ENCODE measurements around the gene PCDH9. TPM values are rescaled to one million over a fixed set of nuclear protein-coding genes. Genes with fewer than 3 reads are reported as not detected.

The PCDH9 gene
- total RNA-seq, 1 experiment from 2014 or later: 0.11 TPM

- no peak overlapping the region for H3K27ac Mint-ChIP-seq (ENCODE audit: unreplicated experiment)
- no peaks in the 10 kb centered on the region for H3K9me3 ChIP-seq
- no peak overlapping the region for H3K4me3 ChIP-seq (ENCODE audit: low read depth, low read length)
- H3K36me3 Mint-ChIP-seq (ENCODE audit: insufficient read depth, unreplicated experiment): no peaks in the 10 kb centered on the region
- no peaks in the 10 kb centered on the region for H3K4me1 Mint-ChIP-seq (ENCODE audit: low read depth, unreplicated experiment)
- H3K4me1 ChIP-seq: no peaks in the 10 kb centered on the region
- H3K36me3 ChIP-seq (ENCODE audit: control insufficient read depth, insufficient read depth, low read length): no peaks in the 10 kb centered on the region
- BruUV-seq (replicated peaks): no TSS peak
- ChIA-PET POLR2A (no interaction called here), CTCF (no interaction called here)
- no peaks in the 10 kb centered on the region for H3K9me3 Mint-ChIP-seq (ENCODE audit: unreplicated experiment)
- no peak for TF ChIP-seq CTCF (IDR thresholded peaks at IDR 0.05; ENCODE audit: insufficient read depth in 1 of 2, low read depth in 1 of 2, low read length in 1 of 2, severe bottlenecking in 1 of 2, unreplicated experiment in 1 of 2)
- H3K4me3 Mint-ChIP-seq (ENCODE audit: unreplicated experiment): no peak overlapping the region
- H3K27me3 ChIP-seq (replicated peaks; ENCODE audit: control insufficient read depth, insufficient read depth, low read length): no peaks in the 10 kb centered on the region; the same call in 1 of the 2 replicates
- DNase-seq: no peak
- intact Hi-C loops (cut with micrococcal nuclease; ENCODE audit: unreplicated experiment): no loop called here
- H3K27me3 Mint-ChIP-seq (ENCODE audit: insufficient read depth, unreplicated experiment): no peaks in the 10 kb centered on the region
Observed at GRCh38 chr13:66994517-66995202, 235.5 kb downstream of the PCDH9 start.

GRCh38 chr13:66994097-66994496, 236.0 kb downstream of the PCDH9 start:
- Histone ChIP-seq H3K4me3 (ENCODE audit: low read depth, low read length) (no peak overlapping the region), H3K9me3 (no peaks in the 10 kb centered on the region), H3K27me3 (replicated peaks; ENCODE audit: control insufficient read depth, insufficient read depth, low read length) (no peaks in the 10 kb centered on the region; the same call in 1 of the 2 replicates), H3K4me1 (no peaks in the 10 kb centered on the region), H3K36me3 (ENCODE audit: control insufficient read depth, insufficient read depth, low read length) (no peaks in the 10 kb centered on the region)
- BruUV-seq (replicated peaks): no TSS peak
- Mint-ChIP-seq H3K4me3 (ENCODE audit: unreplicated experiment) (no peak overlapping the region), H3K27me3 (ENCODE audit: insufficient read depth, unreplicated experiment) (no peaks in the 10 kb centered on the region), H3K27ac (ENCODE audit: unreplicated experiment) (no peak overlapping the region), H3K36me3 (ENCODE audit: insufficient read depth, unreplicated experiment) (no peaks in the 10 kb centered on the region), H3K9me3 (ENCODE audit: unreplicated experiment) (no peaks in the 10 kb centered on the region), H3K4me1 (ENCODE audit: low read depth, unreplicated experiment) (no peaks in the 10 kb centered on the region)
- peak; percentile 20 to 36 for DNase-seq
- intact Hi-C loops (cut with micrococcal nuclease; ENCODE audit: unreplicated experiment): no loop called here
- peak in 1 of 2 experiments; percentile 12 for TF ChIP-seq CTCF (IDR thresholded peaks at IDR 0.05; ENCODE audit: insufficient read depth in 1 of 2, low read depth in 1 of 2, low read length in 1 of 2, severe bottlenecking in 1 of 2, unreplicated experiment in 1 of 2)
- CTCF ChIA-PET: no interaction called here
- POLR2A ChIA-PET: no interaction called here

GRCh38 chr13:66992719-66993118, 237.4 kb downstream of the PCDH9 start:
- Mint-ChIP-seq H3K4me1 (ENCODE audit: low read depth, unreplicated experiment) (no peaks in the 10 kb centered on the region), H3K9me3 (ENCODE audit: unreplicated experiment) (no peaks in the 10 kb centered on the region), H3K27me3 (ENCODE audit: insufficient read depth, unreplicated experiment) (no peaks in the 10 kb centered on the region), H3K36me3 (ENCODE audit: insufficient read depth, unreplicated experiment) (no peaks in the 10 kb centered on the region), H3K4me3 (ENCODE audit: unreplicated experiment) (no peak overlapping the region), H3K27ac (ENCODE audit: unreplicated experiment) (no peak overlapping the region)
- no peak for TF ChIP-seq CTCF (IDR thresholded peaks at IDR 0.05; ENCODE audit: insufficient read depth in 1 of 2, low read depth in 1 of 2, low read length in 1 of 2, severe bottlenecking in 1 of 2, unreplicated experiment in 1 of 2)
- DNase-seq: no peak
- no peaks in the 10 kb centered on the region for H3K36me3 ChIP-seq (ENCODE audit: control insufficient read depth, insufficient read depth, low read length)
- intact Hi-C loops (cut with micrococcal nuclease; ENCODE audit: unreplicated experiment): no loop called here
- BruUV-seq (replicated peaks): no TSS peak
- H3K4me3 ChIP-seq (ENCODE audit: low read depth, low read length): no peak overlapping the region
- CTCF ChIA-PET: no interaction called here
- H3K9me3 ChIP-seq: no peaks in the 10 kb centered on the region
- H3K4me1 ChIP-seq: no peaks in the 10 kb centered on the region
- POLR2A ChIA-PET: no interaction called here
- H3K27me3 ChIP-seq (replicated peaks; ENCODE audit: control insufficient read depth, insufficient read depth, low read length): no peaks in the 10 kb centered on the region; the same call in 1 of the 2 replicates

Data from Caco-2 (cell line).